Ammon's horn (tissue), 1 donor: ENCODE data around the gene PPM1N.

Experiments
- DNase-seq: peaks from one replicate; pipeline ENCODE4 v3.0.0-alpha.2; 2016; ENCODE audit warnings: low spot score

Gene PPM1N

GRCh38 chr19:45542234-45542668, 44.0 kb downstream of the PPM1N start:
- no peak for DNase-seq

GRCh38 chr19:45547211-45547770, 49.0 kb downstream of the PPM1N start:
- no peak for DNase-seq

- DNase-seq, result no peak
These were observed 49.8 kb downstream of the PPM1N start for GRCh38 chr19:45547965-45548609.
